Activated T-cell treated with anti-CD3 and anti-CD28 coated beads, Interleukin-2, amount 50 U/mL, for 72 hours (primary cell): ENCODE measurements around the gene C19orf53. TPM values are rescaled to one million over a fixed set of nuclear protein-coding genes. Genes with fewer than 3 reads are reported as not detected.

ENCODE experiments used
- ATAC-seq, 2 donors: fragments of 150-1000 bp; cut with Tn5 transposase; replicated peaks in 1 of 2; 2 replicates each; pipeline ENCODE4 v1.10.0; 2021; ENCODE audit warnings: moderate library complexity in 2 of 2, mild to moderate bottlenecking in 1 of 2
- DNase-seq, 2 donors: peaks; one replicate each; pipeline ENCODE4 v3.0.0; 2021 to 2022; ENCODE audit warnings: mixed read lengths in 1 of 2
- H3K27ac Mint-ChIP-seq: one replicate; pipeline ENCODE4 v1.8.0; 2022; ENCODE audit warnings: mild to moderate bottlenecking, moderate library complexity, mixed read lengths
- H3K27me3 Mint-ChIP-seq: one replicate; pipeline ENCODE4 v1.8.0; 2022; ENCODE audit warnings: low read depth, mixed read lengths
- H3K36me3 Mint-ChIP-seq, 2 donors: one replicate each; pipeline ENCODE4 v1.8.0; 2022; ENCODE audit warnings: mixed read lengths in 2 of 2, mild to moderate bottlenecking in 1 of 2; ENCODE audit not compliant: insufficient read depth in 2 of 2
- H3K4me1 Mint-ChIP-seq: one replicate; pipeline ENCODE4 v1.8.0; 2022; ENCODE audit warnings: low read depth, mixed read lengths
- H3K4me3 Mint-ChIP-seq, 2 donors: one replicate each; pipeline ENCODE4 v1.8.0; 2022; ENCODE audit warnings: mild to moderate bottlenecking in 2 of 2, mixed read lengths in 2 of 2, moderate library complexity in 2 of 2
- H3K9me3 Mint-ChIP-seq, 2 donors: one replicate each; pipeline ENCODE4 v1.8.0; 2022; ENCODE audit warnings: mixed read lengths in 2 of 2
- total RNA-seq, 2 donors: library from RNA; stranded (reverse); gene quantifications; one replicate each; pipeline ENCODE4 v1.2.3, GENCODE V29; 2022

The C19orf53 gene
- total RNA-seq, 2 donors from 2014 or later, result 76.5 to 88.1 TPM

- no peaks in the 10 kb centered on the region for H3K27me3 Mint-ChIP-seq
- H3K9me3 Mint-ChIP-seq, result no peaks in the 10 kb centered on the region
- peaks cover 5% of the 10 kb centered on the region for H3K4me1 Mint-ChIP-seq
- no peak overlapping the region for H3K27ac Mint-ChIP-seq
- peak in 1 of 2 donors; percentile 24 for ATAC-seq
- H3K4me3 Mint-ChIP-seq, result no peak overlapping the region
- no peak for DNase-seq
- peaks cover 1 to 4% of the 10 kb centered on the region in 2 donors for H3K36me3 Mint-ChIP-seq
Observed at GRCh38 chr19:13825489-13826441, 51.5 kb downstream of the C19orf53 start.

GRCh38 chr19:13826652-13827235 is 52.5 kb downstream of the C19orf53 start:
- ATAC-seq (no peak), DNase-seq (no peak)
- Mint-ChIP-seq H3K27ac (no peak overlapping the region), H3K4me1 (peaks cover 5% of the 10 kb centered on the region), H3K9me3 (no peaks in the 10 kb centered on the region), H3K4me3 (no peak overlapping the region), H3K27me3 (no peaks in the 10 kb centered on the region), H3K36me3 (peaks cover 1 to 4% of the 10 kb centered on the region in 2 donors)

DNA sequence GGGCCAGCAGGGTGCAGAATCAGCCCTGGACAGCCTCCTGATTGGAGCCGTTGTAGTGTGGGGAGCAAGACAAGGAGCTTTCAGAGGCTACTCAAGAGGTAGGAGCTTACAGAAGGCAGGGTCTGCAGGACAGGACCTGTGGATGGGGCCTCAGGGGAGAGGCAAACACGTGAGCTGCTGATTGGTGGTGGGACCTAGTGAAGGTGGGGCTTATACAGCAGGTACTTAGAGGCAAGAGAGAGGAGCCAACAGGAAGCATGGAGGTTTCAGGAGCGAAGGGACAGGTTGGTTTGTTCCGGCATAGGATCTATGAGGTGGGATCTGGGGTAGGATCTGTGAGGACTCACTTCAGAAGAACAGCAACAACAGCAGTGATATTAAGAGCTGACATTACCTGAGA is 53.4 kb downstream of the C19orf53 start:
- Mint-ChIP-seq H3K9me3 (no peaks in the 10 kb centered on the region), H3K27me3 (no peaks in the 10 kb centered on the region), H3K4me1 (peaks cover 6% of the 10 kb centered on the region), H3K36me3 (peaks cover 1 to 4% of the 10 kb centered on the region in 2 donors), H3K27ac (no peak overlapping the region), H3K4me3 (no peak overlapping the region)
- DNase-seq (no peak), ATAC-seq (no peak)

Other genes starting within 250 kb of the C19orf53 start
- 10 to 100 TPM; 37.6 to 42.2 TPM for gene MRI1, start 9.9 kb upstream of the C19orf53 start, total RNA-seq
- 10 to 100 TPM; 11.1 to 12.0 TPM for gene ZSWIM4, start 21.0 kb downstream of the C19orf53 start, total RNA-seq
- gene NANOS3, start 102.7 kb downstream of the C19orf53 start, total RNA-seq, result 1 to 10 TPM; 3.1 to 3.8 TPM
- gene BRME1, start 131.7 kb downstream of the C19orf53 start, total RNA-seq, result 10 to 100 TPM; 13.2 to 15.7 TPM
- 10 to 100 TPM; 39.4 to 44.7 TPM for gene CC2D1A, start 131.7 kb downstream of the C19orf53 start, total RNA-seq
- gene PODNL1, start 164.0 kb downstream of the C19orf53 start, total RNA-seq, result under 1 TPM in 1 of 2 donors, not detected in 1; 0.81 TPM
- gene DCAF15, start 178.1 kb downstream of the C19orf53 start, total RNA-seq, result 10 to 100 TPM; 62.9 to 79.8 TPM
- gene RFX1, start 231.9 kb downstream of the C19orf53 start, total RNA-seq, result 10 to 100 TPM; 11.4 to 11.9 TPM